Suprapubic skin (tissue), 3 donors: ENCODE data around the gene SPINK6.

Experiments used
- EP300 ChIP-seq: sonication (generic); formaldehyde crosslinking; IDR thresholded peaks from one replicate; pipeline ENCODE4 v1.6.1; 2017; ENCODE audit warnings: antibody characterized with exemption
- TF ChIP-seq, protein P1 (sequence below), 2 donors: fragments of 200-600 bp in 1 of 2; fragments of 450-650 bp in 1 of 2; sonication (generic) in 1 of 2; IDR thresholded peaks; one replicate each; pipeline ENCODE4 v1.5.1; 2016 to 2019; ENCODE audit warnings: antibody characterized with exemption in 2 of 2, mild to moderate bottlenecking in 1 of 2, moderate library complexity in 1 of 2

DNA sequence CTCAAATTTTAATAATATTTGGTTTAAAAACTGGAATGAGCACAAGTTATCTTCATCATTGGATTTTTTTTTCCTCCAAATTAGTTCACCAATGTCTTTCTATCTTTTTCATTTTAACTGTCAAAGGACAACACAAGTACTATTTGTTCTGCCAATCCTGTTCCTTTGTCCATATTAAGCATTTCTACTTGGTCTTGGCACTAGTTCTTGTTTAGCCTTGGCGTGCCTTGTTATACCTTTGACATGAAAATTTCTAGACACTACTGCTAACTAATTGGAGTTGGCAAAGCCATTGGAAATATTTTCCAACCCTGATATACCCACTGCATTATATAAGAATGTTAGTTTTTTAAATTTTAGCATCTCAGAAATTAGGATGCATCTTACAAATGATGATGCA, 3.8 kb downstream of the SPINK6 start:
- TF ChIP-seq, protein P1, sequence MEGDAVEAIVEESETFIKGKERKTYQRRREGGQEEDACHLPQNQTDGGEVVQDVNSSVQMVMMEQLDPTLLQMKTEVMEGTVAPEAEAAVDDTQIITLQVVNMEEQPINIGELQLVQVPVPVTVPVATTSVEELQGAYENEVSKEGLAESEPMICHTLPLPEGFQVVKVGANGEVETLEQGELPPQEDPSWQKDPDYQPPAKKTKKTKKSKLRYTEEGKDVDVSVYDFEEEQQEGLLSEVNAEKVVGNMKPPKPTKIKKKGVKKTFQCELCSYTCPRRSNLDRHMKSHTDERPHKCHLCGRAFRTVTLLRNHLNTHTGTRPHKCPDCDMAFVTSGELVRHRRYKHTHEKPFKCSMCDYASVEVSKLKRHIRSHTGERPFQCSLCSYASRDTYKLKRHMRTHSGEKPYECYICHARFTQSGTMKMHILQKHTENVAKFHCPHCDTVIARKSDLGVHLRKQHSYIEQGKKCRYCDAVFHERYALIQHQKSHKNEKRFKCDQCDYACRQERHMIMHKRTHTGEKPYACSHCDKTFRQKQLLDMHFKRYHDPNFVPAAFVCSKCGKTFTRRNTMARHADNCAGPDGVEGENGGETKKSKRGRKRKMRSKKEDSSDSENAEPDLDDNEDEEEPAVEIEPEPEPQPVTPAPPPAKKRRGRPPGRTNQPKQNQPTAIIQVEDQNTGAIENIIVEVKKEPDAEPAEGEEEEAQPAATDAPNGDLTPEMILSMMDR (IDR thresholded peaks at IDR 0.05): no peak
- no peak for TF ChIP-seq EP300
